ENCODE results near the gene BRD7.

The BRD7 gene

GRCh38 chr16:50368410-50369132 lies at the start of gene BRD7:
BRD7 (minus strand) TSS chr16:50368988; CDS start chr16:50368774, 214 bp downstream.
- peak; percentile 77 for DNase-seq

DNA sequence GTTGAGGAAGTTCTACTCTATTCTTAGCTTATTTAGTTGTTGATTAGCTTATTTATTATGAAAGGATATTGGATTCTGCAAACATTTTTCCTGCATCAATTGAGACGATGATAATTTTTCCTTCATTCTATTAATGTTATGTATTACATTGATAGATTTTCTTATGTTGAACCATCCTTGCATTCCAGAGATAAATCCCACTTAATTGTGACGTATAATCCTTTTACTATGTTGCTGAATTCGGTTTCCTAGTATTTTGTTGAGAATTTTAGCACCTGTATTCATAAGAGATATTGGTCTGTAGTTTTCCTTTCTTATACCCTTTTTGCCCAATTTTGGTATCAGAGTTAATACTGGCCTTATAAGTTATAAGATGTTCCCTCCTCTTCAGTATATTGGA lies 47.6 kb upstream of the BRD7 start:
- no peak for DNase-seq

DNA sequence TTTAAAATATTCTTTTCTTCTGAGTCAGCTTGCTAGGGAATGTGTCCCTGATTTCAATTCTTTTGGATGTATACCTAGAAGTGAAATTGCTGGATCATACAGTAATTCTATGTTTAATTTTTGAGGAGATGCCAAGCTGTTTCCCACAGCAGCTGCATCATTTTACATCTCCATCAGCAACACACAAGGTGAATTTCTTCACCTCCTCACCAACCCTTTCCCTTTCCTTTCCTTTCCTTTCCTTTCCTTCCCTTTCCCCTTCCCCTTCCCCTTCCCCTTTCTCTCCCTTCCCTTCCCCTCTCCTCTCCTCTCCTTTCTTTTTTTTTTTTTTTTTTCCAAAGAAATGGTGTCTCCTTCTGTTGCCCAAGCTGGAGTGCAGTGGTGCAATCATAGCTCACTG lies 45.4 kb upstream of the BRD7 start:
- no peak for DNase-seq

DNA sequence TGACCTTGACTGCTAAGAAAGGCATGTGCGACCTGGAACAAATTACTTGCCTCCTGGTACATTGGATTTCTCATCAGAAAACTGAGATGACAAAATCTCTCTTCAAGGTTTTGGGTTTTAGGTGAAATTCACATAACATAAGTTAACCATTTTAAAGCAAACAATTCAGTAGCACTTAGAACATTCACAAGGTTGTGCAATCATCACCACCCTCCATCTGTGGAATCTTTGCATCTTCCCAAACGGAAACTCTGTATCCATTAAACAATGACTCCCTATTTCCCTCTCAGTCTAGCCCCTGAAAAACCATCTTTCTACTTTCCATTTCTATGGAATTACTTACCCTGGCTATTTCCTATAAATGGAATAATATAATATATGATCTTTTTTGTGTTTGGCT lies 42.2 kb upstream of the BRD7 start:
- DNase-seq = no peak

GRCh38 chr16:50408001-50408561 lies 39.3 kb upstream of the BRD7 start:
- DNase-seq = no peak

- DNase-seq = no peak
These were observed 38.6 kb upstream of the BRD7 start for GRCh38 chr16:50407351-50407750.

DNA sequence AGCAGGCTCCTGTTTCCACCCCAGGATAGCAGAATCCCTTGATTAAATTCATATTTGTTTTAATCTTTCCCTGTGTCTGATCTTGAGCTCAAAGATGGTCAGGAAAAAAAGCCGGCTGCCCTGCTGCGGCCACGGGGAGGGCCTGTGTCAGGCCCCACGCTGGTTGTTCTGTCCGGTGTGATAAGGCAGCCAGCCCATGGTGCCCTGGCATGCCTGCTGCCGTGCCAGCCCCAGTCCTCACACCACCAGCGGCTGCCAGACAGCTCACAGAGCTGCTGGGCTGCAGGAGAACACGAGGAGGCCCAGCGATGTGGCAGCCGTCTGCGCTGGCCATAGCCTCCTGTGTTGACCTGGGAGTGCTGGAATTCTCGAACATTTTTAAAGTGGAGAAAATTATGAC lies 34.7 kb upstream of the BRD7 start:
- no peak for DNase-seq

- no peak for DNase-seq
These were observed 33.6 kb upstream of the BRD7 start for GRCh38 chr16:50402298-50402895.

DNA sequence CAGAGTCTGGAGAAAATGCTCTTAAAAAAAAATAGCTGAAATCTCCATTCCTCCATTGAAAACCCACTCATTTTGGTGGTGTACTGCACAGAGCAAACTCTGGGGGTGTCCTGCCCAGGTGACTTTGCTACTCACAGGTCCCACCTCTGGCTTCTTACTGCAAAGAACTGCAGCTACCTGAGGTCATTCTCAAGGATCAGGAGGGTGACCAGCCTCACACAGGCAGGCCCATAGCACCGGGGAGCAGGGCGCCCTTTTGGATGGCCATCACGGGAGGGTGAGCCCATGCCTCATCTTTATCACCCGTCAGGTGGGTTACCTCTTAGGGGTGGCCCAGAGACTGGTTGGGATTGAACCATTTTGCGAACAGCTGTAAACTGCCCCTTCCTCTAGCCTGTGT lies 32.6 kb upstream of the BRD7 start:
- DNase-seq = no peak

DNA sequence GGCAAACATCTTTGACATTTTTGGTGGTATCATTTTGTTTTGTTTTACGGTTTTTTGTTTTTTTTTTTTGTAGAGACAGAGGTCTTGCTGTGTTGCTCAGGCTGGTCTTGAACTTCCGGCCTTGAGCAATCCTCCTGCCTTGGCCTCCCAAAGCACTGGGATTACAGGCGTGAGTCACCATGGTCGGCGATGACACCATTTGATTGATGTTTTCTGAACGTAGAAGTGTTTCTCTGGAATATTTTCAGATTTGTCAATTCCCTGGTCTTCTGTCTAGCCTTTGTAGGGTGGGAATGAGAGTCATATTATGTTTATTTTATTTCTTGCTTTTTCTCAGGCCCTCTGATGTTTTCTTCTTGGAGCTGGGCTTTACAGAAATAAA lies 32.2 kb upstream of the BRD7 start:
- DNase-seq = no peak

DNA sequence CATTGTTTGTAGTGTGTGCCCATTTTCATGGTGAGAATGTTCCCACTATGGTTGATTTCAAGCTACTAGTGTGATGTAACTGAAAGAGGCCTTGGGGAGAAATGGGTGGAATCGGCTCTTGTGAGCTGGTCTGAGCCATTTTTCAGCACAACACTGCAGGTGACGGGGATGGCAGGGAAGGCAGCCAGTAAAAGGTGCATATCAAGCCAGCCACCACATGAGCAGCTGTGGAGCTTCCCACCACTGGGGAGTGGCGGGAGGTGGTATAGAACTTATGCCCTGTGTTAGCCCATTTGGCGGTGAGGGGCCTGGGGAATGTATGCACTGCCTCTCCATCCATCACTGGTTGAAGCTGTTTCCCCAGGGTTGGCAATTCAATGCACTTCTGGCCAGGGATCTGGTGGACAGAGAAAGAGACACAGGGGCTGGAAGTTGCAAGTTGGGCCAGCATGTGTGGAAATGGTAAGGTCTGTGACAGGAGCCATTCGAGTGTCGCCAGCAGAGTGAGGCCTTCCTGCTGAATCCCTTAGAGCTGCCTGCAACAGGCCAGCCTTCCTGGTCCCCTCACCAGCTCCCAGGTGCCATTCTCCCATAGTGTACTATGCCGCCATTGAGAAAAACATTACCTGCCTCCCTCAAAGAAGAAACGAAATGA lies 31.7 kb upstream of the BRD7 start:
- no peak for DNase-seq

DNA sequence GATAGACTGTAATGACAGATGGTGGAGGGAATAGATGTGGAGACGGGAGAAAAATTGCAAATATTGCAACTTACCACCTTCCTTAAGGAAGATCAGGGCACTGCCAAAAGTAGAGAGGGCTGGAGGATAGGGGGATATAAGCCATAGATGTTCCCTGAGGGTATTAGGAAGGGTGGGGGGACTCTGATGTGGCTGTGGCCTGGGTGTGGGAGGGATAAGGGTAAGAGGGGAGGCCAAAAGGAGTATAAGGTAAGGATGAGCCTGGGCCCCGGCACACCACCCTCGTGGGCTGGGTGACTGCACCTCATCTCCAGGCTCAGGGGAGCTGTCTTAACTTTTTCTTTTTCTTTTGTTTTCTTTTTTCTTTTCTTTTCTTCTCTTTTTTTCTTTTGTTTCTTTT lies 30.6 kb upstream of the BRD7 start:
- no peak for DNase-seq

- no peak for DNase-seq
These were observed 29.5 kb upstream of the BRD7 start for GRCh38 chr16:50398336-50398735.

DNA sequence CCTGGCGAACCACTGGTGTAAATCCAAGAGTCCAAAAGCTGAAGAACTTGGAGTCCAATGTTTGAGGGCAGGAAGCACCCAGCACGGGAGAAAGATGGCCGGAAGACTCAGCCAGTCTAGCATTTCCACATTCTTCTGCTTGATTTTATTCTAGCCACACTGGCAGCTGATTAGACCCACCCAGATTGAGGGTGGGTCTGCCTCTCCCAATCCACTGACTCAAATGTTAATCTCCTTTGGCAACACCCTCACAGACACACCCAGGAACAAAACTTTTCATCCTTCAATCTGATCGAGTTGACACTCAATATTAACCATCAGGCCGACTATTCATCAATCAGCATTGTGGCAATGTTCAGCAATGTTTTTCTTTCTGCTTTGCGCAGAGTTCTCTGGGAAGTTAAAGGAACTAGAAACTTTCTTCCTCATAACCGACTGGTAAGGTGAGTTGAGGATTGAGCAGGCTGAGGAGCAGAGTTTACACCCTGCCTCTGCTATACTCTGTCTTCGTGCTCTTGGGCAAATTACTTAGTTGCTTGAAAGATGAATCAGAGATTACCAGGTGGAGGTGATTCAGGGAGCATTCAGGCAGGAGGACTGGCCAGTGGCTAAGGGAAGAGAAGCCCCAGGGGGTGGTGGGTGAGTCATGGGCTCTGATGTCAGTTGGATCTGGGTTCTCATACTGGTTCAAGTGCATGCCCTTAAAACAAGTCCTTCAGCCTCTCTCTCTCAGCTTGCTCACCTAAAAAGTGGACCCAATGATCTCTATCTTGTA lies 28.2 kb upstream of the BRD7 start:
- no peak for DNase-seq

- peak; percentile 54 for DNase-seq
These were observed 27.2 kb upstream of the BRD7 start for GRCh38 chr16:50395763-50396710.

DNA sequence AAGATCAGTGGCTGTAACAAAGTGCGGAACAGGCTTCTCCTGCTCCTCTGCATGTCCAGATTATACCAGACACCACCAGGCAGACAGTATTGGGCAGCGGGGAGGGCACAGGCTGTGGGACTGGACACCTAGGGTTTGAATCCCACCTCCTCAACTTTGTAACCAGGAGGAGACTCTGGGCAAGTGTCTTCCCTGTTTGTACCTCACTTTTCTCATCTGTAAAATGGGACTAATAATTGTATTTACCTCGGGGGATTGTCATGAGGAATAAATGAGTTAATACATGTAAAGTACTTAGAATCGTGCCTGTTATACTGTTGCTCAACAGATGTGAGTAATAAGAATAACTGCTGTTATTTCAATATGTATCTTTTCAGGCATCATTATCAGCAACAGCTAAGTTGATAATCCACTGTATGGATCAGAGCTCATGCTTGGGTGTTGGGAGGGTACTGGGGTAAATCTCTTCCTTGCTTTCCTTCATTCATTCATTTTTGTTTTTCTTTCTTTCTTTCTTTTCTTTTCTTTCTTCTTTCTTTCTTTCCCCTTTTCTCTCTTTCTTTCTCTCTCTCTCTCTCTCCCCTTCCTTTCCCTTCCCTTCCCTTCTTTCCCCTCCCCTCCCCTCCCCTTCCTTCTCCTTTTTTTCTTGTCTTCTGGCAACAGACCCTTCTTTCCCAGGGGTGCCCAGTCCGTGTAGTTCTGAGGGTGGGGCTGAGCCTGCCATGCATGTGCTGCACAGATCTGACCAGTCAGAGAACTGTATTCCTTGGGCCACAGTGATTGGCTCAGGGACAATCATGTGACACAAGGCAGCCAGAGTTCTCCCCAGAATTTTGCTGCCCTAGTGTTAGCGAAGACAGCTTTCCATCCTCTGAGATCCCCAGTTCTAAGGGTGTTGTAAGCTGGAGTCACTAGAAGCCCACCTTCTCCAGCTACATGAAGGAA lies 25.3 kb upstream of the BRD7 start:
- DNase-seq = no peak

GRCh38 chr16:50393416-50393815 lies 24.6 kb upstream of the BRD7 start:
- no peak for DNase-seq

- DNase-seq = no peak
These were observed 22.3 kb upstream of the BRD7 start for GRCh38 chr16:50390914-50391716.

DNA sequence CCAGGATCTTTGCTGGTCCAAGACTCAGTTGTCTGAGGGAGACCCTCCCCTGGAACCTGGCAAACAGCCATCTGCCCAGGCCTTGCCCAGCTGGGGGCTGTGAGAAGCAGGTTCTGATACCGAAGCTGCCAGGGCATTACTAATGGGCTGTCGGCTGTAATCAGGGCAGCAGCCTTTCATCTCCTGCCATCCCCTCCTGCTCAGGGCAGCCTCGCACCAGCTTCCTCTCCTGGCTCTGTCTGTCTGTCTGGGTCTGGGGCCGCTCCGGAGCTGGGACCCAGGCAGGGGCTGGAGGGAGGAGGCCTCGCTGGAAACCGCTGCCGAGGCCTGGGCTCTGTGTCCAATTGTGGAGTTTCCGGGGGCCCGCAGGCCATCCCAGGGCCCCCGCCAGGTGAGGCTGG lies 21.6 kb upstream of the BRD7 start:
- DNase-seq = no peak

DNA sequence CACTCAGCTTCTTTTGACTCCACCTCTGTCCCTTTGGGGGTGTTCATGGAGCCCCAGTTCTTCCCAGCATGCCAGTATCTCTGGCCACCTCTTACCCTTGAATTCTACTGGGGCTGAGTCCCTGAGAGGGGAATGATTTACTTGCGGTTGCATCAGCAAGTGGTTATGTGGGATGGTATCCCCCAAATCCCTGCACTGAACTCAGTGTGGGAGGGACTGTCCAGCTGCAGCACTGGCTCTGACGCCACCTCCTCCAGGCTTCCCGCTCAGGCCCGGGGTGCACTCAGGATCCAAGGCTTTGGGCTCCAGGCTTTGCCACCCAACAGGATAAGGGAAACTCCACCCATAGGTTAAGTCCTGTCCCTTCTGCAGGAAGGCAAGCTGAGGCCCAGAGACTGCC lies 21.1 kb upstream of the BRD7 start:
- DNase-seq = no peak
